Activated naive CD8-positive, alpha-beta T cell (primary cell): ENCODE data around the gene RFPL2.

Experiments used
- H3K27ac Mint-ChIP-seq: one replicate; pipeline ENCODE4 v1.8.0; 2021; ENCODE audit warnings: mixed read lengths
- H3K27me3 Mint-ChIP-seq: one replicate; pipeline ENCODE4 v1.8.0; 2021; ENCODE audit warnings: mixed read lengths
- H3K36me3 Mint-ChIP-seq: one replicate; pipeline ENCODE4 v1.8.0; 2021; ENCODE audit warnings: mixed read lengths
- H3K4me1 Mint-ChIP-seq: one replicate; pipeline ENCODE4 v1.8.0; 2021; ENCODE audit warnings: low read depth, mixed read lengths
- H3K4me3 Mint-ChIP-seq: one replicate; pipeline ENCODE4 v1.8.0; 2021; ENCODE audit warnings: mild to moderate bottlenecking, mixed read lengths
- H3K9me3 Mint-ChIP-seq: one replicate; pipeline ENCODE4 v1.8.0; 2021; ENCODE audit warnings: low read depth, mixed read lengths

RFPL2 gene

GRCh38 chr22:32204856-32205722 is at the start of gene RFPL2:
Gene RFPL2, minus strand, starts transcription at chr22:32205073. Its CDS starts 2,622 bp downstream, at chr22:32202451.
- Mint-ChIP-seq H3K27me3 (peaks cover 5% of the 10 kb centered on the region), H3K4me3 (peak within 1 kb of the TSS; percentile 84), H3K9me3 (no peaks in the 10 kb centered on the region), H3K36me3 (no peaks in the 10 kb centered on the region), H3K27ac (peak within 1 kb of the TSS; percentile 58), H3K4me1 (peaks cover 46% of the 10 kb centered on the region)

- H3K4me3 Mint-ChIP-seq = no peak overlapping the region
- peaks cover 25% of the 10 kb centered on the region for H3K27me3 Mint-ChIP-seq
- no peaks in the 10 kb centered on the region for H3K4me1 Mint-ChIP-seq
- H3K36me3 Mint-ChIP-seq = no peaks in the 10 kb centered on the region
- H3K27ac Mint-ChIP-seq = no peak overlapping the region
- no peaks in the 10 kb centered on the region for H3K9me3 Mint-ChIP-seq
Measured at GRCh38 chr22:32249231-32249630, 44.4 kb upstream of the RFPL2 start.

- no peak overlapping the region for H3K27ac Mint-ChIP-seq
- no peak overlapping the region for H3K4me3 Mint-ChIP-seq
- H3K4me1 Mint-ChIP-seq = no peaks in the 10 kb centered on the region
- peaks cover 20% of the 10 kb centered on the region for H3K27me3 Mint-ChIP-seq
- H3K36me3 Mint-ChIP-seq = no peaks in the 10 kb centered on the region
- H3K9me3 Mint-ChIP-seq = no peaks in the 10 kb centered on the region
Measured at GRCh38 chr22:32248276-32248675, 43.4 kb upstream of the RFPL2 start.

- peaks cover 18% of the 10 kb centered on the region for H3K27me3 Mint-ChIP-seq
Measured at GRCh38 chr22:32246166-32246565, 41.3 kb upstream of the RFPL2 start.

GRCh38 chr22:32245042-32245441 is 40.2 kb upstream of the RFPL2 start:
- peaks cover 17% of the 10 kb centered on the region for H3K27me3 Mint-ChIP-seq
- H3K4me1 Mint-ChIP-seq = no peaks in the 10 kb centered on the region
- no peaks in the 10 kb centered on the region for H3K36me3 Mint-ChIP-seq
- H3K9me3 Mint-ChIP-seq = no peaks in the 10 kb centered on the region
- H3K4me3 Mint-ChIP-seq = no peak overlapping the region
- no peak overlapping the region for H3K27ac Mint-ChIP-seq

More at GRCh38 chr22:32246166-32246565, 41.3 kb upstream of the RFPL2 start:
- H3K4me3 Mint-ChIP-seq = no peak overlapping the region
- no peaks in the 10 kb centered on the region for H3K4me1 Mint-ChIP-seq
- H3K9me3 Mint-ChIP-seq = no peaks in the 10 kb centered on the region
- no peaks in the 10 kb centered on the region for H3K36me3 Mint-ChIP-seq
- H3K27ac Mint-ChIP-seq = no peak overlapping the region

- no peak overlapping the region for H3K27ac Mint-ChIP-seq
- H3K4me1 Mint-ChIP-seq = no peaks in the 10 kb centered on the region
Measured at GRCh38 chr22:32244547-32244946, 39.7 kb upstream of the RFPL2 start.

GRCh38 chr22:32240461-32240860 is 35.6 kb upstream of the RFPL2 start:
- H3K4me1 Mint-ChIP-seq = no peaks in the 10 kb centered on the region
- no peaks in the 10 kb centered on the region for H3K36me3 Mint-ChIP-seq
- H3K9me3 Mint-ChIP-seq = no peaks in the 10 kb centered on the region
- no peak overlapping the region for H3K4me3 Mint-ChIP-seq
- H3K27ac Mint-ChIP-seq = no peak overlapping the region
- peaks cover 9% of the 10 kb centered on the region for H3K27me3 Mint-ChIP-seq

More at GRCh38 chr22:32244547-32244946, 39.7 kb upstream of the RFPL2 start:
- Mint-ChIP-seq H3K27me3 (peaks cover 14% of the 10 kb centered on the region), H3K4me3 (no peak overlapping the region), H3K9me3 (no peaks in the 10 kb centered on the region), H3K36me3 (no peaks in the 10 kb centered on the region)

- H3K9me3 Mint-ChIP-seq = no peaks in the 10 kb centered on the region
- no peaks in the 10 kb centered on the region for H3K36me3 Mint-ChIP-seq
- H3K4me1 Mint-ChIP-seq = no peaks in the 10 kb centered on the region
- no peak overlapping the region for H3K27ac Mint-ChIP-seq
- H3K4me3 Mint-ChIP-seq = no peak overlapping the region
- H3K27me3 Mint-ChIP-seq = peaks cover 15% of the 10 kb centered on the region
Measured at GRCh38 chr22:32237906-32238305, 33.0 kb upstream of the RFPL2 start.

- no peak overlapping the region for H3K4me3 Mint-ChIP-seq
Measured at GRCh38 chr22:32236970-32237369, 32.1 kb upstream of the RFPL2 start.

GRCh38 chr22:32233091-32233490 is 28.2 kb upstream of the RFPL2 start:
- Mint-ChIP-seq H3K4me3 (no peak overlapping the region), H3K27ac (no peak overlapping the region), H3K4me1 (no peaks in the 10 kb centered on the region), H3K27me3 (peaks cover 9% of the 10 kb centered on the region), H3K9me3 (no peaks in the 10 kb centered on the region), H3K36me3 (no peaks in the 10 kb centered on the region)

More at GRCh38 chr22:32236970-32237369, 32.1 kb upstream of the RFPL2 start:
- Mint-ChIP-seq H3K36me3 (no peaks in the 10 kb centered on the region), H3K27me3 (peaks cover 16% of the 10 kb centered on the region), H3K27ac (no peak overlapping the region), H3K9me3 (no peaks in the 10 kb centered on the region), H3K4me1 (no peaks in the 10 kb centered on the region)

GRCh38 chr22:32232191-32232830 is 27.4 kb upstream of the RFPL2 start:
- no peak overlapping the region for H3K4me3 Mint-ChIP-seq
- H3K27ac Mint-ChIP-seq = no peak overlapping the region
- H3K4me1 Mint-ChIP-seq = no peaks in the 10 kb centered on the region
- no peaks in the 10 kb centered on the region for H3K36me3 Mint-ChIP-seq
- peaks cover 9% of the 10 kb centered on the region for H3K27me3 Mint-ChIP-seq
- H3K9me3 Mint-ChIP-seq = no peaks in the 10 kb centered on the region

GRCh38 chr22:32226326-32227104 is 21.6 kb upstream of the RFPL2 start:
- Mint-ChIP-seq H3K27ac (no peak overlapping the region), H3K36me3 (no peaks in the 10 kb centered on the region), H3K4me1 (no peaks in the 10 kb centered on the region), H3K9me3 (no peaks in the 10 kb centered on the region), H3K27me3 (peaks cover 3% of the 10 kb centered on the region), H3K4me3 (no peak overlapping the region)

GRCh38 chr22:32222991-32223390 is 18.1 kb upstream of the RFPL2 start:
- H3K27ac Mint-ChIP-seq = no peak overlapping the region
- H3K4me3 Mint-ChIP-seq = no peak overlapping the region
- no peaks in the 10 kb centered on the region for H3K4me1 Mint-ChIP-seq
- H3K36me3 Mint-ChIP-seq = no peaks in the 10 kb centered on the region
- H3K27me3 Mint-ChIP-seq = peaks cover 3% of the 10 kb centered on the region
- H3K9me3 Mint-ChIP-seq = no peaks in the 10 kb centered on the region

- Mint-ChIP-seq H3K27me3 (peaks cover 7% of the 10 kb centered on the region), H3K27ac (no peak overlapping the region), H3K36me3 (no peaks in the 10 kb centered on the region), H3K4me1 (no peaks in the 10 kb centered on the region), H3K9me3 (no peaks in the 10 kb centered on the region), H3K4me3 (no peak overlapping the region)
Measured at GRCh38 chr22:32219026-32219425, 14.2 kb upstream of the RFPL2 start.

GRCh38 chr22:32218470-32218869 is 13.6 kb upstream of the RFPL2 start:
- no peaks in the 10 kb centered on the region for H3K4me1 Mint-ChIP-seq
- no peaks in the 10 kb centered on the region for H3K9me3 Mint-ChIP-seq
- no peak overlapping the region for H3K4me3 Mint-ChIP-seq
- H3K27me3 Mint-ChIP-seq = peaks cover 5% of the 10 kb centered on the region
- H3K27ac Mint-ChIP-seq = no peak overlapping the region
- H3K36me3 Mint-ChIP-seq = no peaks in the 10 kb centered on the region
